ENCODE results near the gene DPP6.

DPP6 gene

DNA sequence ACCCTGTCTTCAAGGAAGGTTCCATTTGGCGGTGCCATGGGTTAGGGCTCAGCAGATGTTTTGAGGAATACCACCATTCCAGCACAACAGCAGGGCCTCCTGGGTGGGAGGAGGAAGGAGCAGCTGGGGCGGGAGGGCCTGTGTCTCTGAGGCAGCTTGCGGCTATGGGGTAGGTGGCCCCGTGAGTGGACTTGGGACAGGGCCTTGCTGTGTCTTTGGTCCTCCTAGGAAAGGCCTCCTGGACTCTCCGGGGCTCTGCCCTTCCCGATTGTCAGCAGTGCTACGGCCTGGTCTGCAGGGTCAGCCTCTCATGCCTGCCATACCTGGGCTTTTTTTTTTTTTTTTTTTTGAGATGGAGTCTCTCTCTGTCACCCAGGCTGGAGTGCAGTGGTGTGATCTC lies 854.0 kb downstream of the DPP6 start:
- DNase-seq (ENCODE audit: extremely low read depth, low read depth): no peak
- TF ChIP-seq, protein P1, sequence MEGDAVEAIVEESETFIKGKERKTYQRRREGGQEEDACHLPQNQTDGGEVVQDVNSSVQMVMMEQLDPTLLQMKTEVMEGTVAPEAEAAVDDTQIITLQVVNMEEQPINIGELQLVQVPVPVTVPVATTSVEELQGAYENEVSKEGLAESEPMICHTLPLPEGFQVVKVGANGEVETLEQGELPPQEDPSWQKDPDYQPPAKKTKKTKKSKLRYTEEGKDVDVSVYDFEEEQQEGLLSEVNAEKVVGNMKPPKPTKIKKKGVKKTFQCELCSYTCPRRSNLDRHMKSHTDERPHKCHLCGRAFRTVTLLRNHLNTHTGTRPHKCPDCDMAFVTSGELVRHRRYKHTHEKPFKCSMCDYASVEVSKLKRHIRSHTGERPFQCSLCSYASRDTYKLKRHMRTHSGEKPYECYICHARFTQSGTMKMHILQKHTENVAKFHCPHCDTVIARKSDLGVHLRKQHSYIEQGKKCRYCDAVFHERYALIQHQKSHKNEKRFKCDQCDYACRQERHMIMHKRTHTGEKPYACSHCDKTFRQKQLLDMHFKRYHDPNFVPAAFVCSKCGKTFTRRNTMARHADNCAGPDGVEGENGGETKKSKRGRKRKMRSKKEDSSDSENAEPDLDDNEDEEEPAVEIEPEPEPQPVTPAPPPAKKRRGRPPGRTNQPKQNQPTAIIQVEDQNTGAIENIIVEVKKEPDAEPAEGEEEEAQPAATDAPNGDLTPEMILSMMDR (IDR thresholded peaks at IDR 0.05; ENCODE audit: low read depth, low read length, missing control alignments): no peak

DNA sequence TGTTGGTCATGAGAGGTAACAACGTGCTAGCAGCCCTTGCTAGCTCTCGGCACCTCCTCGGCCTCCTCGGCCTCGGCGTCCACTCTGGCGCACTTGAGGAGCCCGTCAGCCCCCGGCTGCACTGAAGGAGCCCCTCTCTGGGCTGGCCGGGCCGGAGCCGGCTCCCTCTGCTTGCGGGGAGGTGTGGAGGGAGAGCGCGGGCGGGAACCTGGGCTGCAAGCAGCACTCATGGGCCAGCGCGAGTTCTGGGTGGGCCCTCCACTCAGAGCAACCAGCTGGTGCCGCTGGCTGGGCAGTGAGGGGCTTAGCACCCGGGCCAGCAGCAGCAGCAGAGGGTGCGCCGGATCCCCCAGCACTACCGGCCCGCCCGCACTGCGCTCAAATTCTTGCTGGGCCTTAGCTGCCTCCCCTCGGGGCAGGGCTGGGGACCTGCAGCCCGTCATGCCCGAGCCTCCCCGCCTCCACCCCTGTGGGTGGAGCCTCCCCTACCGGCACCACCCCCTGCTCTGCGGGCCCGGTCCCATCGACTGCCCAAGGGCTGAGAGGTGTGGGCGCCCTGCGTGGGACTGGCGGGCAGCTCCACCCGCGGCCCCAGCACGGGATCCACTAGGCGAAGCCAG lies 854.6 kb downstream of the DPP6 start:
- H3K4me3 ChIP-seq (replicated peaks; ENCODE audit: low read depth, low read length): no peak overlapping the region
- TF ChIP-seq, protein P1 (IDR thresholded peaks at IDR 0.05; ENCODE audit: low read depth, low read length, missing control alignments): no peak
- DNase-seq (ENCODE audit: extremely low read depth, low read depth): no peak

More for the DNA sequence above, 854.0 kb downstream of the DPP6 start:
- H3K4me3 ChIP-seq (replicated peaks; ENCODE audit: low read depth, low read length): no peak overlapping the region

DNA sequence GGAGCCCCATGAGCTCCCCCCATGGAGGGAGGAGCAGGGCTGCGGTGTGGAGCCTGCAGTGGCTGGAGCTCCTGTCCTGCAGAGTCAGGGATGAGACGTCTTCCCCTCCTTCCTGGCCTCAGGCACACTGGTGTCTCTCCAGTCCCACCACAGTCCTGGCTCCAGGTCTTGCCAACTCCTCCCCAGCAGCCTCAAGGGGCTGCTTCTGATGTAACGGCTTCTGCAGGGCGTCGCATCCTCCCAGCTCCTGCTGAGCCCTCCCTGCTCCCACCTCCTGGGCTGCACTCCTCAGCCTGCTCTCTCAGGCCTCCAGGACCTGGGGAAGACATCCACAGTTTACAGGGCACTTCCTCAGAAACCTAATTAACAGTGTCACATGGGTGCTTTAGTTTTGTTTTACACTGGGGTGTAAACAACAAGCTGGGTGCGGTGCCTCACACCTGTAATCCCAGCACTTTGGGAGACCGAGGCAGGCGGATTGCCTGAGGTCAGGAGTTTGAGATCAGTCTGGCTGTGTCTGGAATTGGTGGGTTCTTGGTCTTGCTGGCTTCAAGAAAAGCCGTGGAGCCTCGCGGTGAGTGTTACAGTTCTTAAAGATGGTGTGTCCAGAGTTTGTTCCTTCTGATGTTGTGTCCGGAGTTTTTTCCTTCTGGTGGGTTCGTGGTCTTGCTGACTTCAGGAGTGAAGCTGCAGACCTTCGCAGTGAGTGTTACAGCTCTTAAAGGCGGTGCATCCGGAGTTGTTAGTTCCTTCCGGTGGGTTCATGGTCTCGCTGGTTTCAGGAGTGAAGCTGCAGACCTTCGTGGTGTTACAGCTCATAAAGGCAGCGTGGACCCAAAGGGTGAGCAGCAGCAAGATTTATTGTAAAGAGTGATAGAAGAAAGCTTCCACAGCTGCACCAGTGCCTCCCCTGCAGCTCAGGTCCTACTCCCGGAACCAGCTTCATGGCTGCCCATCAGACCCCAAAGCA lies 855.7 kb downstream of the DPP6 start:
- TF ChIP-seq, protein P1 (IDR thresholded peaks at IDR 0.05; ENCODE audit: low read depth, low read length, missing control alignments): no peak
- DNase-seq (ENCODE audit: extremely low read depth, low read depth): no peak
- H3K4me3 ChIP-seq (replicated peaks; ENCODE audit: low read depth, low read length): no peak overlapping the region

DNA sequence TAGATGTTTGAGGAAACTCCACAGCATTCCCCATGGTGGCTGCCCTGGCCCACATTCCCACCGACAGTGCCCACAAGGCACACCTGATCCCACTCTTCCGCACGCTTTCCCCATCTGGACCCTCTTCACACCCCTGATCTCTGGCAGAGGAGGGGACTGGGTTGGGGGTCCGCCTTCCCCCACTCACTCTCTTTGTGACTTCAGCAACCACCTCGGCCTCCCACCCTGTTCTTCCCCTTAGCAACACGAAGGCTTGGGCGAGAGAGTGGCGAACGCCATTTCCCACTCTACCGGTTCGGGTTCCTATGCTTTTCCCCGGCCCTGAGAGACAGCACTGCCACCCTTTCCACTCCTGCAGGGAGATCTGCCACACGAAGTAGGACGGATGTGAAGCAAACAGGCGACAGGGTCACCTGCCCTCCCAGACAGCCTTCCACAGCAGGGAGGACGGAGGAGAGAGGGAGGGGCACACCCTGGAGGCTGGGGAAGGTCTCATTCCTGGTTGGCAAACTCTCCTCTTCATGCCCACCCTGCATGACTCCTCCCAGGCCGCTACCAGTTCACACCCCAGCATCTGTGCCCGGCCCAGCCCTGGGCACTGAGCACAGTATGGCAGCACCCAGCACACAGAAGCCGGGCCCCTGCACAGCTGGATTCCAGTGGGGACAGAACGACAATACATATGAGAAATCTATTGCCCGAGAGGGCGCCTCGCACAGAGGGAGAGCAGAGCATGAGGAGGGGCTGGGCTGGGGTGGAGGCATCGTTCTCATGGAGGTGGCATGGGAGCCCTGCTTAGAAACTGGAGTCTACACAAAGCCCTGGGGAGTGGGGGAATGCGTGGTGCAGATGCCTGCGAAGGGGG lies 857.3 kb downstream of the DPP6 start:
- TF ChIP-seq, protein P1 (IDR thresholded peaks at IDR 0.05; ENCODE audit: low read depth, low read length, missing control alignments): no peak
- no peak for DNase-seq (ENCODE audit: extremely low read depth, low read depth)
- H3K4me3 ChIP-seq (replicated peaks; ENCODE audit: low read depth, low read length): no peak overlapping the region

DNA sequence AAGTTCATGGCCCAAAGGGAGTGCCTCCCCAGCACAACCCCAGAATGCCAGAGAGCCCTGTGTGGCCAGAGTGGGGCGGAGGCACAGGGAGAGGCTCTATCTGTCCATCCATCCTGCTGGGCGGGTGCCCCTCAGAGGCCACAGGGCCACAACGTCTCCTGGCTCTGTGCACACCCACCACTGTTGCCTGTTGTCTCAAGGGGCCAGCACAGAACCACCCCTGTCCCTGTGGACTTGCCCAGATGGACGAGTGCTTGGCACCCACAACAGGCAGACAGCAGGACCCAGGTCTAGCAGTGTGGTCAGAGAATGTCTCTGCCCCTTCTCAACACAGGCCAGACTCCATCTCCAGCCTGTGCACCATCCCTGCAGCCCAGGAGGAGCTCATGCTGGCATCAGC lies 857.9 kb downstream of the DPP6 start:
- no peak overlapping the region for H3K4me3 ChIP-seq (replicated peaks; ENCODE audit: low read depth, low read length)
- no peak for DNase-seq (ENCODE audit: extremely low read depth, low read depth)
- TF ChIP-seq, protein P1 (IDR thresholded peaks at IDR 0.05; ENCODE audit: low read depth, low read length, missing control alignments): no peak

DNA sequence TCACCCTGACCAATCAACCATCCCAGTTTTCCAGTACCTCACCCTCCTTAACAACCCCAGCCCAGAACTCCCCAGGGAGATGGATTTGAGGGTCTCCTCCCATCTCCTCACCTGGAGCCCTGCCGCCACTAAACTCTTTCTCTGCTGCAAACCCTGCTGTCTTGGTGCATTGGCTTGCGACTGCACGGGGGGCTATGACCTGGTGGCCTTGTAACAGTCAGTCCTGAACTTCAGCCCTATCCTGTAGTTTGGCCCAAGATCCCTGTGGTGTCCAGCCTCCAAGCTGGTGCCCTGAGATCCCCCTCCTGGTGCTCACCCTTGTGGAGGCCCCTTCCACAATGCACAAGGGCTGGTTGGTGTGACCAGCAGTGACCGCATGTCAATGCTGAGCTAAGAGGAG lies 858.8 kb downstream of the DPP6 start:
- TF ChIP-seq, protein P1 (IDR thresholded peaks at IDR 0.05; ENCODE audit: low read depth, low read length, missing control alignments): no peak
- no peak overlapping the region for H3K4me3 ChIP-seq (replicated peaks; ENCODE audit: low read depth, low read length)
- DNase-seq (ENCODE audit: extremely low read depth, low read depth): no peak
